HEK293T (cell line): ENCODE measurements around the gene CPNE1.

ENCODE experiments used
- CTCF ChIA-PET: fragments of 350-600 bp; formaldehyde crosslinking; extraction: SDS; loops from one replicate; lab custom pipeline; 2021; ENCODE audit warnings: antibody characterized with exemption, inconsistent platforms; lab: Yijun Ruan, JAX
- POLR2A ChIA-PET: fragments of 350-600 bp; formaldehyde crosslinking; extraction: SDS; loops from one replicate; lab custom pipeline; 2020; ENCODE audit warnings: antibody characterized with exemption, inconsistent platforms; lab: Yijun Ruan, JAX
- DNase-seq: peaks from one replicate; pipeline ENCODE4 v3.0.0; 2012; ENCODE audit warnings: mixed read lengths; ENCODE audit errors: extremely low spot score
- ARNT ChIP-seq: fragments of 450-650 bp; IDR thresholded peaks from 2 replicates; pipeline ENCODE4 v1.6.1; 2017; ENCODE audit warnings: mild to moderate bottlenecking
- BHLHE40 ChIP-seq: fragments of 450-650 bp; IDR thresholded peaks from 2 replicates; pipeline ENCODE4 v1.6.1; 2016; ENCODE audit warnings: mild to moderate bottlenecking, moderate library complexity, borderline replicate concordance
- CTBP1 ChIP-seq: fragments of 450-650 bp; IDR thresholded peaks from 2 replicates; pipeline ENCODE4 v1.6.1; 2016; ENCODE audit warnings: borderline replicate concordance
- ELF4 ChIP-seq: fragments of 450-650 bp; IDR thresholded peaks from 2 replicates; pipeline ENCODE4 v1.6.1; 2017; ENCODE audit warnings: antibody characterized with exemption
- FOXA1 ChIP-seq: fragments of 450-650 bp; IDR thresholded peaks from 2 replicates; pipeline ENCODE4 v1.6.1; 2016; ENCODE audit warnings: mild to moderate bottlenecking
- FOXK2 ChIP-seq: fragments of 450-650 bp; IDR thresholded peaks from 2 replicates; pipeline ENCODE4 v1.6.1; 2016; ENCODE audit warnings: mild to moderate bottlenecking
- FOXM1 ChIP-seq: fragments of 450-650 bp; IDR thresholded peaks from 2 replicates; pipeline ENCODE4 v1.6.1; 2017; ENCODE audit warnings: mild to moderate bottlenecking, borderline replicate concordance
- HDGF ChIP-seq: fragments of 450-650 bp; IDR thresholded peaks from 2 replicates; pipeline ENCODE4 v1.6.1; 2017; ENCODE audit warnings: antibody characterized with exemption, borderline replicate concordance
- L3MBTL2 ChIP-seq: fragments of 450-650 bp; conservative IDR thresholded peaks from 2 replicates; pipeline ENCODE4 v1.6.1; 2016; ENCODE audit warnings: mild to moderate bottlenecking
- LEF1 ChIP-seq: fragments of 450-650 bp; IDR thresholded peaks from 2 replicates; pipeline ENCODE4 v1.6.1; 2017; ENCODE audit warnings: mild to moderate bottlenecking, borderline replicate concordance
- NFRKB ChIP-seq: fragments of 450-650 bp; IDR thresholded peaks from 2 replicates; pipeline ENCODE4 v1.6.1; 2016; ENCODE audit warnings: mild to moderate bottlenecking, moderate library complexity
- SP1 ChIP-seq: fragments of 450-650 bp; IDR thresholded peaks from 2 replicates; pipeline ENCODE4 v1.6.1; 2017
- SUZ12 ChIP-seq: fragments of 450-650 bp; IDR thresholded peaks from 2 replicates; pipeline ENCODE4 v1.6.1; 2016; ENCODE audit warnings: mild to moderate bottlenecking
- TARDBP ChIP-seq: fragments of 450-650 bp; IDR thresholded peaks from 2 replicates; pipeline ENCODE4 v1.6.1; 2016
- ZNF384 ChIP-seq: fragments of 450-650 bp; IDR thresholded peaks from 2 replicates; pipeline ENCODE4 v1.6.1; 2016
- TF ChIP-seq, protein P1 (sequence below): fragments of 450-650 bp; IDR thresholded peaks from 2 replicates; pipeline ENCODE4 v1.6.1; 2016

CPNE1 gene

DNA sequence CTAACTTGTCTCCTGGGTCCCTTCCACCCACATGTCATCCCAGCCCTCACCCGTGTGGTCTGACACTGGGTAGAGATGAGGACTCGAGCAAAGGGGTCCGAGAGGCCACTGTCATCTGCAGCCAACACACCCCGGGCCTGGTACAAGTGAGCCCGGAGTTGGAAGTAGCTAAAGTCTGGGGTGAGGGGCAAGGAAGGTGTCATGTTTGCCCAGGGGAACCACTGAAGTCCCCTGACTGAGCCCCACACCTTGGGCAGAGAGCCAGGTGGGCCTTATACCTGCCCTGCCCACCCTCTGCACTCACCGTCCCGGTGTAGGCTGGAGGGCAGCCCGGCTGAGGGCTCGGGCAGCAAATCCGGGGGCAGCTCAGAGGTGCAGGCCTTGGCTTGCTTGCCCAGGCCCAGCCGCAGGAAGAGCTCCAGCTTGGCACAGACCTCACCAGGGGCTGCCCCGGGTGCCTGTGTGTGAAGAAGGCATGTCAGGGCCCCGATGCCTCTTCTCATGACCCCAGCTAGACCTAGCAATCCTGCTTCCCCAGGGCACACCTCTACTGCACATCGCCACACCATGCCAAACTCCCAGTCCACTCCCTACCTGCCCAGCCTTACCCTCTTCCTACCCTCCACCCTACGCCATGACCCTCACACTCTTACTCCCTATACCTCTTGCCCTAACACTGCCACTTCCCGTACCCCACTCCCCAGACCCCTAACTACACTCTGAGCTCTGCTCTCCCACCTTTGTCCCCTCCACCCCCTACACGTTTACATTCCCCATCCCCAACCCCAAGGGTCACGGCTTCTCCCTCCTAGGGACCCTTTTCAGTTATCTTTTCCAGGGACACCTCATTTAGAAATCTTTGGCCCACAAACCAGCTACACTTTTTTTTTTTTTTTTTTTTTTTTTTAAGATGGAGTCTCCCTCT lies 80.8 kb downstream of the CPNE1 start:
- POLR2A ChIA-PET = no interaction called here
- no peak for TF ChIP-seq FOXA1
- TF ChIP-seq ELF4 = no peak
- CTCF ChIA-PET = interaction anchor here (1.0 kb wide), 1 partner anchor 20 kb away, joined by 3 read pairs; no protein-coding TSS in a partner anchor
- no peak for DNase-seq

- CTCF ChIA-PET = no interaction called here
- POLR2A ChIA-PET = no interaction called here
- no peak for TF ChIP-seq HDGF
- no peak for TF ChIP-seq ELF4
- DNase-seq = no peak
Measured at GRCh38 chr20:35582741-35583404, 81.8 kb downstream of the CPNE1 start.

DNA sequence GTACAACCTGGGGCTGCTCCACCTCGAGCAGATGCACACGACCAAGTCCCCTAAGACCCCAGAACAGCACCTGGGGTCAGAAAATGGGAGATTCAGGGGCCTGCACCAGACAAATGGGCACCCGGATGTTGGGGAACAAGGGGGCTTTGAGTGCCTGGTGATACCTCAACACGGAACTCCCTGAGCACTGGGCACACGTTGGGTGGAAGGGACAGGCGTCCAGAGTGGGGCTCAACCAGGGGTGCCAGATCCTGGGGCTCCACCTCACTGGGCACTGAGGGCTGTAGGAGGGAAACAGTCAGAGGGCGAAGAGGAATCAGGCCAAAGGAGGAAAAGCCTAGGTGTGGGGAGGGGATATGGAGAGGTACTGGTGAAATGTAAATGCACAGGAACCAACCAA lies 82.6 kb downstream of the CPNE1 start:
- TF ChIP-seq, protein P1, sequence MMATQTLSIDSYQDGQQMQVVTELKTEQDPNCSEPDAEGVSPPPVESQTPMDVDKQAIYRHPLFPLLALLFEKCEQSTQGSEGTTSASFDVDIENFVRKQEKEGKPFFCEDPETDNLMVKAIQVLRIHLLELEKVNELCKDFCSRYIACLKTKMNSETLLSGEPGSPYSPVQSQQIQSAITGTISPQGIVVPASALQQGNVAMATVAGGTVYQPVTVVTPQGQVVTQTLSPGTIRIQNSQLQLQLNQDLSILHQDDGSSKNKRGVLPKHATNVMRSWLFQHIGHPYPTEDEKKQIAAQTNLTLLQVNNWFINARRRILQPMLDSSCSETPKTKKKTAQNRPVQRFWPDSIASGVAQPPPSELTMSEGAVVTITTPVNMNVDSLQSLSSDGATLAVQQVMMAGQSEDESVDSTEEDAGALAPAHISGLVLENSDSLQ = no peak
- no peak for TF ChIP-seq SP1
- no peak for TF ChIP-seq SUZ12
- TF ChIP-seq FOXA1 = no peak
- TF ChIP-seq HDGF = no peak
- no peak for TF ChIP-seq LEF1
- no peak for TF ChIP-seq NFRKB
- no peak for TF ChIP-seq FOXK2
- TF ChIP-seq TARDBP = no peak
- no peak for TF ChIP-seq BHLHE40
- no peak for TF ChIP-seq ELF4
- TF ChIP-seq ZNF384 = no peak
- ChIA-PET POLR2A (no interaction called here), CTCF (no interaction called here)
- DNase-seq = no peak

- DNase-seq = no peak
- TF ChIP-seq LEF1 (no peak), ZNF384 (no peak), ARNT (no peak), SP1 (no peak), FOXA1 (no peak), HDGF (no peak), CTBP1 (no peak), L3MBTL2 (no peak), FOXK2 (no peak), FOXM1 (no peak), TARDBP (no peak), SUZ12 (no peak), BHLHE40 (no peak), NFRKB (no peak), ELF4 (no peak)
- TF ChIP-seq, protein P1 = no peak
- CTCF ChIA-PET = no interaction called here
- POLR2A ChIA-PET = interaction anchor here (1.2 kb wide), 1 partner anchor 36 kb away, joined by 3 read pairs; no protein-coding TSS in a partner anchor
Measured at GRCh38 chr20:35579196-35579595, 85.5 kb downstream of the CPNE1 start.

- DNase-seq = no peak
- ChIA-PET POLR2A (no interaction called here), CTCF (no interaction called here)
- no peak for TF ChIP-seq BHLHE40
- TF ChIP-seq SUZ12 = no peak
- TF ChIP-seq TARDBP = no peak
- TF ChIP-seq NFRKB = no peak
- TF ChIP-seq, protein P1 = no peak
- no peak for TF ChIP-seq ZNF384
- no peak for TF ChIP-seq FOXK2
- TF ChIP-seq HDGF = no peak
- no peak for TF ChIP-seq SP1
- no peak for TF ChIP-seq ELF4
- TF ChIP-seq FOXM1 = no peak
Measured at GRCh38 chr20:35578469-35578868, 86.2 kb downstream of the CPNE1 start.

- DNase-seq = no peak
- ChIA-PET POLR2A (no interaction called here), CTCF (interaction anchor here (1.1 kb wide), 1 partner anchor 42 kb away, joined by 3 read pairs; no protein-coding TSS in a partner anchor)
- TF ChIP-seq L3MBTL2 (no peak), FOXM1 (no peak), SUZ12 (no peak), ARNT (no peak), FOXA1 (no peak), HDGF (no peak), BHLHE40 (no peak)
- TF ChIP-seq, protein P1 = no peak
Measured at GRCh38 chr20:35576816-35577215, 87.9 kb downstream of the CPNE1 start.
